ENCODE measurements around the gene ABR.

ABR gene

DNA sequence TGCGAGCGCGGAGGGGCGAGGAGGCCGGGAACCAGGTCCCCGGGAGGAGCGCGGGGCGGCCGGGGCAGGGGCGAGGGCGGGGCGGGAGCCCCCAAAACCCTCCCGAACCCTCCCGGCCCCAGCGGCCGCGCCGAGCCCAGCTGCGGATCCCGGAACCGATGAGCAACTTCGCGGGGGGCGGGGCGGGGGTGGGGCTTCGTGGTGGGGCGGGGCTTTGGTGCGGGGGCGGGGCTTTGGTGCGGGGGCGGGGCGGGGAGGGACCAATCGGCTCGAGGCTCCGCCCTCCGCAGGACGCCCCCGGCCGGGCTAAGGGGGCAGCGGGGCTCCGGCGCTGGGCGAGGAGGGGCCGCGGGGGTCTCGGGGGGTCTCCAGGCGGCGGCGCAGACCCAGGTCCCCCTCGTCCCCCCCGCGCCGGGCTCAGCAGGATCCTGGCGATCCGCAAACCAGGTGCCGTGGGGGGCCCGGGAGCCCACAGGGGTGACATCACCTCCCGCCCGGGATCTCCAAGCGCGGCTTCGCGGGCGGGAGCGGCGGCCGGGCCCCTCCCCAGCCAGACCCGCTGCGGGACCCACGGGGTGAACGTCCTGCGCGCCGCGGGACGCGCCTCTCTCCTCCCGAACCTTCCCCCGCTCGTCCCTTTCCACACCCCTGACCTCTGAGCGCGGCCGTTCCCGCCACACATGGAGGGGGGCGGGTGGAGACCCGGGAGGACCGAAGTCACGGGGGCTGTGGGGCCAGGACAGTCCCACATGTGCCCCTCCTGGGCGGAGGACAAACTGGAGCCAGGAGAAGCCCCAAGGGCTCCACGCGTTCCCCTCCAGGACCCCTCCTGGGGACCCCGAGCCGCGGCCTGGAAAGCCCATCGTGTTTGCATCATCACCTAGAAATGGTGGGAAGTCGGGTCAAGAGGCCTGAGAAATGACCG, at the start of gene ABR:
Gene ABR (minus strand): TSS at position 164 of the 925 bp plus-strand sequence. CDS start 254 bp downstream, outside the sequence.
- DNase-seq (ENCODE audit: low read depth in 2 of 2): peak in 1 of 2 donors; percentile 28

DNA sequence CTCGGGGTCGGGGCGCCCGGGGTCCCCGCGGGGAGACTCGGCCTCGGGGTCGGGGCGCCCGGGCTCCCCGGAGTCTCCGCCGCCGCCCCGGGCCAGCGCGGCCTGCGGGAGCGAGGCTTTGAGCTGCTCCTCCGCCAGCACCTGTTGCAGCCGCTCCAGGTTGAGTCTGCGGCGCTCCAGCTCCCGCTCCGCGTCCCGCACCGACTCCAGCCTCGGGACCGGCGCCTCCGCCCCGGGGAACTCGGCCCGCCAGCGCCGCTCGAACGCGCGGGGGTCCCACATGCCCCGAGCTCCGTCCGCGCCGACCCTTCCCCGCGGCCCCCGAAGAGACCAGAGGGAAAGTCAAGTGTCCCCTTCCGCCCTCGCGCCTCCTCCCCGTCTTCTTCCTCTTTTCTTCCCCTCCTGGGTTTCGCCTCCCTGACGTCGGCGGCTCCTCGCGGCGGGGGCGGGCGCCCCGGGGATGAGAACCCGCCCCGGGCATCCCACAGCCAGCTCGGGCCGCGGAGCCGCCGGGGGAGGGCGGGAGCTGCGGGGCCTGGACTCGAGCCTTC, 49.6 kb upstream of the ABR start:
- DNase-seq (ENCODE audit: low read depth in 2 of 2): peak in 1 of 2 donors; percentile 12

DNA sequence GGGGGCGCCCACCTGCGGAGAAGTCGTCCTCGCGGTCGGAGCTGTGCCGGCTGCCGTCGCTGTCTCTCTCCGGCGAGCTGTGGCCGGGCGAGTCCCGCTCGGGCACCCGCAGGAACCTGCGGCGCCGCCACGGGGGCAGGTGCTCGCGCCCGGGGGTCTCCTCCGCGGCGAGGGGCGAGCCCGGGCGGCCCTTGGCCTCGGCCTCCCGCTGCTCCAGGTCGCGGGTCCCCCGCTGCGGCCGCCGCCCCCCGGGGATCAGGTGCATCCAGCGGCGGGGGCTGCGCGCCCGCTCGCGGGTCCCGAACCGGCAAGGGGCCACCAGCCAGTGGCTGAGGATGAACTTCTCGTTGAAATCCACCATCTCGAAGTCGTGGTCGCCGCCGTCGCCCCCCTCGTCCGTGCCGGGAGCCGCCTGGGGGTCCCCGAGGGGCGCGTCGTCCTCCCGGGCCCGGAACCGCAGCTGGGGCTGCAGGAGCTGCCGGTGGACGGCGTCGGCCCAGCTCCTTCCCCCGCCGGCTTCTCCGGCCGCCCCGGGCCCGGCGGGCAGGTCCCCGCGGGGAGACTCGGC, 49.1 kb upstream of the ABR start:
- no peak for DNase-seq (ENCODE audit: low read depth in 2 of 2)

DNA sequence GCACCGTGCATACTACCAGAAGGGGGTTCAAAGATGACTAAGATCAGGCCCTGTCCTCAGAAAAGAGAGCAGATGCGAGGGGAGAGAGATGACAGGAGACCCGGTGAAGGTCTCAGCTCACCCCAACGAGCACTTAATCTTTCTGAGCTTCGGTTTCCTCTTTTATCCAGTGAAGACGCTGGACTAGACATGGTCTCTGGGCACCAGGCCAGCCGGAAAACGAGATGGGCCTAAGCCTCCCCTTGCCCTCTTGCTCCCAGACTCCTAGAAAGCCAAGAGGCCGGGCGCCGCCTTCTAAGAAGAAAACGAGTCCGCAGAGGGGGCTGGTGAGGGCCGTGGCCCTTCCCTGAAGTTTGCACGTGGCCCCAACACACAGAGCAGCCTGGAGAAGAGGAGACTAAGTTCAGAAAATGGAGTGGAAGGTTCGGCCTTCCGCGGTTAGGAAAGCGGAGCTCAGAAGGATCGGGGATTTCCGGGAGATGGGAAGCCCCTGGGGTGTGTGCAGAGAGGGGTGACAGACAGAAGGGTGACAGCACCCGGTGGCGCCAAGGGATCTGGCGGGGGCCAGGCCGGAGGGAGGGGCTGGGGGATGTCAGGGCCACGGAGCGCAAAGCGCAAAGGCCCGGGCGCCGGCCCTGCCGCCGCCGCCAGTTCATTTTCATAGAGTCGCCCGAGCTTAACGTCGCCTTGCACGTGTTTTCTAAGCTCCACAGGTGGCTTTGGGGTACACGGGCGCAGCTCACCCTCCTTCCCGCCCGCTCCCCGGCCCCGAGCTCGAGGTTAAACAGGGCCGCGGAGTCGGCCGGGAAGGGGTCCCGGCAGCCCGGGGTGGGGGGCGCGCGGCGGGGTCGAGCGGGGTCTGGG, 48.4 kb upstream of the ABR start:
- no peak for DNase-seq (ENCODE audit: low read depth in 2 of 2)

DNA sequence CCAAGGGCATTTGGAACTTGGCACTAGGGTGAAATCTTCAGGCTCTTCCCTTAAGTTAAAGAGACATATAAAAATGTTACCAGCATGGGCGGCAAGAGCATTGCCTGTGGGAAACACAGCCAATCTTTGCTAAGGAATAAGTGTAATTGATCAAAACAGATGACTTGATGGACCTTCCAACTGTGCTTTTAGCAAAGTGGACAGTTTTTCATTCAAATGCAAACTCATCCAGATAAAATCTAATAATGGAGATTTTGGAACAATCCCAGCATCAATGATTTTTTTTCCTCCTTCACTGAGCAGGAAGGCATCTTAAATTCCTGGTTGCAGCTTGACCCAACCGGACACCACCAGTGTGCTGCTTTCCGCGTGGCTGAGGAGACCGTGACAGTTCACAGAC, 47.6 kb upstream of the ABR start:
- no peak for DNase-seq (ENCODE audit: low read depth in 2 of 2)

DNA sequence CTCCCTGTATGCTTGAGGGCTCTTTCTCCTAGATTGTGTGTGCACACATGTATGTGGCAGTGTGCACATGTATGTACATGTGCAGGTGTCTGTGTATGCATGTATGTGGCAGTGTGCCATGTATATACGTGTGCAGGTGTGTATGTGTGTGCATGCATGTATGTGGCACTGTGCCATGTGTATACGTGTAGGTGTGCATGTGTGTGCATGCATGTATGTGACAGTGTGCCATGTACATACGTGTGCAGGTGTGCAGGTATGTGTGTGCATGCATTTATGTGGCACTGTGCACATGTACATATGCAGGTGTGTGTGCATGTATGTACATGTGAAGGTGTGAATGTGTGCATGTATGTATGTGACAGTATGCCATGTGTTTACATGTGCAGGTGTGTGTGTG, 46.5 kb upstream of the ABR start:
- DNase-seq (ENCODE audit: low read depth in 2 of 2): no peak

DNA sequence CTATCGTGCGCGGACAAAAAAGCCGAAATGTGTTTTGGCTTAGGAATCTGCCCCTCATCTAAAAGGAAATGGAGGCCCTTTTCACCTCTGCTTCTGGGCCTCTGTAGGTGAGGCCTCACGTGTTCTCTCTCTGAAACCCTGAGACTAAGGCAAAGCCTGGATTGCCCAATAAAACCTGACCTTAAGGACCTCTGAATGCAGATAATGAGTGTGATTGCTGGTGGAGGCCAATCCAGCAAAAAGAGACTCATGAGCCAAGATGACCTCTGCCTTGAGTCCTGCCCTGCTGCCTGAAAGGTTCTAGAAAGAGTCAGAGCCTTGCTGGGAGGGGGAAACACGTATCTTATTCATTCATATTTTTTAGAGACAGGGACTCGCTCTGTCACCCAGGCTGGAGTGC, 44.5 kb upstream of the ABR start:
- DNase-seq (ENCODE audit: low read depth in 2 of 2): no peak

DNA sequence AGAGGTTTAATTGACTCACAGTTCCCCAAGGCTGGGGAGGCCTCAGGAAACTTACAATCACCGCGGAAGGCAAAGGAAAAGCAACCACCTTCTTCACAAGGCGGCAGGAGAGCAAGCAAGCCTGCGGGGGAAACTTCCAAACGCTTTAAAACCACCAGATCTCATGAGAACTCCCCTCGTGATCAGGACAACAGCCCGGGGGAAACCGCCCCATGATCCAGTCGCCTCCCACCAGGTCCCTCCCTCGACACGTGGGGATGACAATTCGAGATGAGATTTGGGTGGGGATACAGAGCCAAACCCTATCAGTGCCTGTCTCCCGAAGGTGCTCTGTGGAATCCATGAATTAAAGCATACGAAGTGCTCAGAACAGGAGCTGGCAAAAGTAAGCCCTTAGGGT, 43.9 kb upstream of the ABR start:
- DNase-seq (ENCODE audit: low read depth in 2 of 2): no peak

DNA sequence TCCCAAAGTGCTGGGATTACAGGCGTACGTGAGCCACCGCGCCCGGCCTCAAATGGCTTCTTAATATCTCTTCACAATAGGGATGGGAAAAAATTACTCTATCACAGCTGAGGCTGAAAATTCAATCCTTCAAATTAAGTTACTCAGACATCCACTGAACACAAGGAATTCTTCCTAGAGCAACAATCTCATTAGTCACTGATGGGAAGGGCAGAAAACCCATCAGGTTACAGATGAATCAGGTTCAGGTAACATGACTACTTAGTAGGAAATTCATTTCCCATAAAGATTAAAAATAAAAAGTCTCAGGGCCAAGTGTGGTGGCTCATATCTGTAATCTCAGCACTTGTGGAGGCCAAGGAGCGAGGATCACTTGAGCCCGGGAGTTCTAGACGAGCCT, 42.5 kb upstream of the ABR start:
- DNase-seq (ENCODE audit: low read depth in 2 of 2): no peak

DNA sequence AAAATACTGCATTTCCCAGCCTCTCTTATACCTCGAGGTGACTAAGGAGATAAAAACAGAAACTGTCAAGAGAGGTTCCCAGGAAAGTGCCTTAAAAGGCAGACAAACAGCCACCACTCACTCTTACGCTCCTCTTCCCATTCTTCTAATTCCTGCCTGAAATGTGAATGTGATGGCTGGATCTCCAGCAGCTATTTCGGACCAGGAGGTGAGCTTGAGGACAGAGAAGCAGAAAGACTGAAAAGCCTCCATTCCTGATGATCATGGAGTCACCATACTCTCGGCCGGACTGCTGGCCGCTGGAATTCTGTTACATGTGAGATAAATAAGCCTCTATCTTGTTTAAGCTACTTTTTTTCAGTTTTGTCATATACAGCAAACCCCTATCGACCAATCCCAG, 41.4 kb upstream of the ABR start:
- no peak for DNase-seq (ENCODE audit: low read depth in 2 of 2)

DNA sequence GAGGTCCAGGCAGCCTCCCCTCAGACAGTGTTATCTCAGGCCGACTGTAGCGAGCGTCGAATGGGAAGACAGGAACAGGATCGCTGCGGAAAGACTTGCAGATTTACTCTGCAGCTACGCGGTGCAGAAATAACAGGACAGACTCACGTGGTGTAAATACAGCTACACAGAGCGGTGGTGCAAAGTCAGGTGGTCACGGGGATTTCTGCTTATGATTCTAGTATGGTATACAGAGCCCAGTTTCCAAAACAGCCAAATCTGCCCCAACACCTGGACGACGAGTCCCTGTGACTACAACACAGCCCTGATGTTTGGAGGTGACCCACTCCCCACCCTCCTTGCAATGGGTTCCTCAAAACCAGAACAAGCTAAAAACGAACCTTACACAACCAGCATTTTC, 40.6 kb upstream of the ABR start:
- DNase-seq (ENCODE audit: low read depth in 2 of 2): no peak

DNA sequence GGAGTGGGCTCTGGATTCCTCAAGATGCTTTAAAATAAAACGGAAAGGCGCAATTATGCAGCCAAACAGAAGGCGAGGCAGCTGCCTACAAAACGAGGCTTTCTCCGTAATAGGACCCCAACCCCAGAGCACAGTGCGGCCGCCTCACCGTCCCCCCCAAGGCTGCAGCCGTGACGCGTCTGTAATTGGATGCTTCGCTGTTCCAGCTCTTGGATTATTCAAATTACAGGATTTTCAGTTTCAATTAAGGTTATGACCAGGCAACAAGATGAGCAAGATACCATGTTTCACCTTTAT, 37.3 kb upstream of the ABR start:
- DNase-seq (ENCODE audit: low read depth in 2 of 2): no peak

DNA sequence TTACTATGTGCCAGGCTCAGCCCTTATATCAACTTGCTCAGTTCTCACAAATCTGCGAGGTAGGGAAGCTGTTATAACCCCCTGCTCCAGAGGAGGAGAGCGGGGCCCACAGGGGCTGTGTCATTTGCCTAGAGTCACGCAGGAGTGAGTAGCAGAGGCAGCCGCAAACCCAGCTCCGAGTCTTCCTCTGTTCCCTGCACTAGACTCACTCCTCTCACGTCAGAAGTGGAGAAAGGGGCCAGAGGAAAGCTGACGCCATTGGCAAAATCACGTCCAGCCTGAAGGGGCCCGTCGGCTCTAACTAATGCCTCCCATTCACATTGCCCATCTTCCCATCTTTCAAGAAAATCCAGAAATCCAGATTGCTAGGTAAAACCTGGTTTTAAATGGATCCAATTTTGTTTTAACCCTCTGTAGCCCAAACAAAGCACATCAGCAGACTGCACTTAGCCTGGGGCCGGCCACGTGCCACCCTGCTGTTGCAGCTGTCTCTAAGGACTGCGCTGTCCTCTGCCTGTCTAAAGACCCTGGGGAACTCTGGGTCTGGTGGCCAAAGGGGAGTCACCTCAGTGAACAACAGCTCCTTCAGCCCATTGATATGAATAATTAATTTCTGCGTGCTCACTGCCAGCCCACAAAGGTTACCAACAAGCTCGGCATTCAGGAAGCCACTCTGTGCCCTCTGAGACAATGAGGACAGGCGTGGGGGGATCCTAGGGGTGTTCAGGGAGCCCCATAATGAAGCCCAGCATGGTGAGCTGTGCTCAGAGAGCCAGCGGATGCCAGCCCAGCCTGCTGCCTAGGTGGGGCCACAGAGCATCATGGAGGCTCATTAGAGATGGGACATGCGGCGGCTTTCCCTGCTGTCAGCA, 36.7 kb upstream of the ABR start:
- DNase-seq (ENCODE audit: low read depth in 2 of 2): no peak

DNA sequence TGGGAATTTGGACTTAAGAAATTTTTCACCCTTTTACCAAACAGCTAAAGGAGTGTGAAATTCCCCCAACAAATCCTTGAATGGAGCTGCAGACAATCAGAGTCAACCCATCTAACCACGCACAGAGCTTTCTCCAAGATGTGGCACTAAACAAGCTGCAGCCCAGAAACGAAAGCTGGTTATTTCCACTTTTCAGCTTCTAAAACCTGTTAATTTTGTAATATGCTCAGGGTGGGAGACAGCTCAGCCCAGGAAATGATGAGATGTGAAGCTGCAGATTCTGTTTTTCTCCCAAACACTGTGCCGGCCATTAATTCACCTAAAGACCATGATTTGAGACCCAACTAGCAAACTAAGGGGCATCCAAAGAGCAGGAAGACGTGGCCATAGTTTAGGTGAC, 33.2 kb upstream of the ABR start:
- DNase-seq (ENCODE audit: low read depth in 2 of 2): no peak

DNA sequence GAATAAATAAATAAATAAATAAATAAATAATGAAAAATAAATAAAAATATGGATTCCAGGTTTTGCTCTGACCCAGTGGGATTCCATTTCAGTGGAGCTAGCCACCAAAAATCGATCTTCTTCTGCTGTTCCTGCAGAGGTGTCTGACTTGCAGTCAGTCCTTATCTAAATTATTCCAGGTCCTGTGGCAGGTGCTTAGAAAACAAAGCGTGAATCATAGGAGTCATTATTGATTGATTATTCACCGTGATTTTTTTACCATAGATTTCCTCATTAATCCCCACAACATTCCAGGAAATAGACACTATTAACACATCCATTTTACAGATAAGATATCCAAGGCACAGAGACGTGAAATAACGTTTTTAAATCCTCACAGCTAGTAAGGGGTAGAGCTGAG, 31.5 kb upstream of the ABR start:
- DNase-seq (ENCODE audit: low read depth in 2 of 2): no peak

DNA sequence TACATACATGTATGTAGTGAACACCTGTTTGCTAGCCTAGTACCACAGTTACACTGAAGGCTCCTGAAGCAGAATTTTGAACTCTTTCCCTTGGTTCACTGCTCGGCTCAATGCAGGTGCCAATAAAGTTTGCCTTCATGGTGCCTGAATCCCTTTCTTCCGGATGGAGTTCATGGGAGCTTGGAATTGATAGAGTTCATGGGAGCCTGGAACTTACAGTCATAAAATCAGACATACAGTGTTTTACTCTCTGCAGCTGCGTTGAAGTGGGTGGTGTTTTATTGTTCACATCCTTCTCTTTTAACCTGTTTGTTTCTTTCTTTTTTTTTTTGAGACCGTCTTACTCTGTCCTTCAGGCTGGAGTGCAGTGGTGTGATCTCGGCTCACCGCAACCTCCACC, 29.2 kb upstream of the ABR start:
- no peak for DNase-seq (ENCODE audit: low read depth in 2 of 2)

DNA sequence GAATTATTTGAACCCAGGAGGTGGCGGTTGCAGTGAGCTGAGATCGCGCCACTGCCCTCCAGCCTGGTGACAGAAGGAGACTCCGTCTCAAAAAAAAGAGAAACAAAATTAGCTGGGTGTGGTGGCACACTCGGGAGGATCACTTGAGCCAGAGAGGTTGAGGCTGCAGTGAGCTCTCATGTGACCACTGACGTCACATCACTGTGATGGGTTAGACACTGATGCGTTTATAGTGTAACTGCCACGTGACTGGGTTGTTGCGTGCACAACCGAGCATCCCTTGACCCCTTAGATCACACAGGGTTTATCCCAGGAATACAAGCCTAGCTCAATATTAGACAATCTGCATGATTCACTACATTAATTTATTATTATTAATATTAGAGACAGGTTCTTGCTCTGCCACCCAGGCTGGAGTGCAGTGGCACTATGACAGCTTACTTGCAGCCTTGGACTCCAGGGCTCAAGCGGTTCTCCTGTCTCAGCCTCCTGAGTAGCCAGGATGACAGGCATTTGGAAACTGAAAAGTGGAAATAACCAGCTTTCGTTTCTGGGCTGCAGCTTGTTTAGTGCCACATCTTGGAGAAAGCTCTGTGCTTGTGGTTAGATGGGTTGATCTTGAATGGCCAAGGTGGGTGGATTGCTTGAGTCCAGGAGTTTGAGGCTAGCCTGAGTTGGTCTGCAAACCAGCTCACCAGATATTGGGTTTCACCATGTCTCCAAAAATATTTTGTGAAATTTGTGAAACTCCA, 26.4 kb upstream of the ABR start:
- no peak for DNase-seq (ENCODE audit: low read depth in 2 of 2)

DNA sequence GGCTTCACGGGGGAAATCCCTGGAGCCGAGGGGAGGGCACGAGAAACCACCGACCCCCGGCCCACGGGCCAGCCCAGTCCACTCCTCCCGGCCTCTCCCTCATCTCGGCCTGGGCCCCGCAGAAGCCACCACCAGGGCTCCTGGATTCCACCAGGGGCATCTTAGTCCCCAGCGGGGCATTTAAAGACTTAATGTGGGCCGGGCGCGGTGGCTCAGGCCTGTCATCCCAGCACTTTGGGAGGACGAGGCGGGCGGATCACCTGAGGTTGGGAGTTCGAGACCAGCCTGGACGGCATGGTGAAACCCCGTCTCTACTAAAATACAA, 24.1 kb upstream of the ABR start:
- DNase-seq (ENCODE audit: low read depth in 2 of 2): no peak

DNA sequence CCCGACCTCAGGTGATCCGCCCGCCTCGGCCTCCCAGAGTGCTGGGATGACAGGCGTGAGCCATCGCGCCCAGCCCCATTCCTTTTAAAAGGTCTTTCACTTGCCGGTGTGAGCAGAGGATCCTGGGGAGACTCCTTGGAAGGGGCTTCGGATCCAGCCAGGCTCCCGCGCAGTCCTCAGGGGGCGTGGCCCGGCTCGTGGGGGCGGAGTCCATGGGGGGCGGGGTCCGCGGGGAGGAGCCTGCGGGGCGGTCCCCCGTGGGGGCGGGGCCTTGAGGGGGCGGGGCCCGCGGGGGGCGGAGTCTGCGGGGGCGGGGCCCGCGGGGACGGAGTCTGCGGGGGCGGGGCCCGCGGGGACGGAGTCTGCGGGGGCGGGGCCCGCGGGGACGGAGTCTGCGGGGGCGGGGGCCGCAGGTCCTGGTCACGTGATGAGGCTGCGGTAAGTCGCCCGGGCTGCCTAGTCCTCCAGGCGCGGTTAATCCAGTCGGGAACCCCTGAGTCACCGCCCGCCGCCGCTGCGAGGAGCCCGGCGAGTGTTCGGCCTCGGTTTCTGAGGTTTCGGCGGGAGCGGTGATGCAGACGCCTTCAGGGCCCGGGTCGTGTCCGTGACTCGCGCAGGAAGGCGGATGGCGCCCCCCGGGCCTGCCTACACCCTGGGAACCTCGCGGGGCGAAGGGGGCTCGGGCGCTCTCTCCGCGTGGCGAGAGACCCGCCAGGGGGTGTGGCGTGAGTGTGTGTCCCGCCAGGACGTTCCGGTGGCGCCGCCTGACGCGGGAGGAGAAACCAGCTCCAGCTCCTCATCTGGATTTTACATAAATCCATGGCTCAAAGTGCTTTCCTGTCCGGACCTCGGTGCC, 23.6 kb upstream of the ABR start:
- DNase-seq (ENCODE audit: low read depth in 2 of 2): peak in 1 of 2 donors; percentile 39

DNA sequence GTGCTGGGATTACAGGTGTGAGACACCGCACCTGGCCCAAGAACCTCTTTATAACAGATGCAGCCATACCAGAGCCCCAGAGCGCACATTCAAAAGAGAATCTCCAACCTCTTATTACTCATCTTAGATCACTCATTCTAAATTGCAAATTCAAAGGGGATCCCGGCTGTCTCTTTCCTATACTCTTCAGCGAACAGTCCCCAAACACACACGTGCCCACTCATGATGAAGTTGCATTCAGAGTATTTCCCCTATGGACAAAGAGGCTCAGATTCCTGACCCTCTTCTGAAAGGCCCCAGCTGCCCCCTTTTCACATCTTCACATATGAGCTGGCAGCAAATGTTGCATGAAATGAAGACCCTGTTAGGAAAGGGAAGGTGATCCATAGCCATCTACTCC, 22.5 kb upstream of the ABR start:
- no peak for DNase-seq (ENCODE audit: low read depth in 2 of 2)

Measured in stimulated activated CD4-positive, alpha-beta T cell treated with anti-CD3 and anti-CD28 coated beads, Interleukin-15, amount 100 ng/mL, for 48 hours (primary cell).